Left lung (tissue), 14 donors: Measurements from ENCODE around the gene OR52B4. TPM values are rescaled to one million over a fixed set of nuclear protein-coding genes. Genes with fewer than 3 reads are reported as not detected.
"Not testable (repeated sequence)": the region's sequence is repeated elsewhere in the genome, so short reads cannot be mapped to it uniquely, and the experiment has no call there.

Experiments
- ATAC-seq: fragments of 200-7000 bp; cut with Tn5 transposase; one replicate; pipeline ENCODE4 v1.9.1; 2020; ENCODE audit warnings: moderate library complexity
- DNase-seq, 4 donors: peaks; one replicate each; pipeline ENCODE4 v3.0.0-alpha.2; 2013 to 2020
- H3K27ac ChIP-seq, 2 donors: fragments of 200-600 bp; sonication (generic) in 1 of 2; one replicate each; pipeline versions ENCODE4 v1.5.0 to v1.8.0; 2020 to 2021
- H3K27me3 ChIP-seq, 2 donors: fragments of 200-600 bp; sonication (generic) in 1 of 2; one replicate each; pipeline versions ENCODE4 v1.5.0 to v1.8.0; 2020 to 2021
- H3K36me3 ChIP-seq, 2 donors: fragments of 200-600 bp; sonication (generic) in 1 of 2; one replicate each; pipeline versions ENCODE4 v1.5.0 to v1.8.0; 2020 to 2021
- H3K4me1 ChIP-seq, 2 donors: fragments of 200-600 bp; one replicate each; pipeline ENCODE4 v1.8.0; 2021
- H3K4me3 ChIP-seq, 2 donors: fragments of 200-600 bp; sonication (generic) in 1 of 2; one replicate each; pipeline versions ENCODE4 v1.5.0 to v1.8.0; 2020 to 2021; ENCODE audit warnings: mild to moderate bottlenecking in 1 of 2
- H3K9me3 ChIP-seq, 2 donors: fragments of 200-600 bp; sonication (generic) in 1 of 2; one replicate each; pipeline versions ENCODE4 v1.5.0 to v1.8.0; 2020 to 2021
- CTCF ChIP-seq, 2 donors: fragments of 200-600 bp; sonication (generic) in 1 of 2; IDR thresholded peaks; one replicate each; pipeline versions ENCODE4 v1.5.0 to v1.8.0; 2021; ENCODE audit warnings: antibody characterized with exemption in 2 of 2
- intact Hi-C, 2 donors: fragments of 100-400 bp; cut with DNase I; formaldehyde crosslinking; loops; one replicate each; pipeline versions ENCODE4 v1.11.2 to v1.14.2; 2022
- long read RNA-seq, 12 donors: library from polyadenylated mRNA in 2 of 12; unstranded in 2 of 12; transcript quantifications; one replicate each; pipeline ENCODE4 v2.0.0 and lab custom pipeline, GENCODE V29; 2019 to 2026
- polyA plus RNA-seq, 6 donors: library from polyadenylated mRNA; unstranded; fragments of 120-200 nt; gene quantifications; one replicate each; pipeline ENCODE4 v1.2.1, GENCODE V29; 2013; ENCODE audit not compliant: insufficient read length in 6 of 6
- total RNA-seq, 2 donors: library from RNA; stranded (reverse); fragmentation: NEBNext Ultra II Directional; extraction: Animal tissue kit (Norgen Biotek cat#: 25700); gene quantifications; one replicate each; pipeline ENCODE4 v1.2.1, GENCODE V29; 2021
- donor health status: DM: no; HTN: yes; CAD: no.
- donor health status: DM: no; HTN: no; CAD: no.

OR52B4 gene
- total RNA-seq (not detected), polyA plus RNA-seq (not detected)
- long read RNA-seq, donor 1, result 0 reads
- long read RNA-seq, donor 2, result 0 reads
- long read RNA-seq, donor 3, result 0 reads
- long read RNA-seq, donor 4, result 0 reads
- long read RNA-seq, donor 5, result 0 reads
- long read RNA-seq, donor 6, result 0 reads
- long read RNA-seq, donor 7, result 0 reads
- long read RNA-seq, donor 8, result 0 reads
- long read RNA-seq, donor 9, result 0 reads
- long read RNA-seq, donor 10, result 0 reads
- long read RNA-seq, donor 11, result 0 reads
- long read RNA-seq, donor 12, result 0 reads

GRCh38 chr11:4368286-4368685 lies at the start of gene OR52B4:
OR52B4 (minus strand) TSS chr11:4368386; CDS start chr11:4368295, 91 bp downstream.
- no peaks in the 10 kb centered on the region for H3K9me3 ChIP-seq
- no peak within 1 kb of the TSS for H3K4me3 ChIP-seq
- DNase-seq (no peak), ATAC-seq (no peak)
- no peaks in the 10 kb centered on the region for H3K36me3 ChIP-seq
- no peak within 1 kb of the TSS for H3K27ac ChIP-seq
- H3K27me3 ChIP-seq, result no peaks in the 10 kb centered on the region
- intact Hi-C loops, result no loop called here
- H3K4me1 ChIP-seq, result no peaks in the 10 kb centered on the region
- no peak for TF ChIP-seq CTCF (IDR thresholded peaks at IDR 0.05)

- DNase-seq, result no peak
These were observed 48.6 kb upstream of the OR52B4 start for GRCh38 chr11:4416816-4417215.

GRCh38 chr11:4416306-4416705 lies 48.1 kb upstream of the OR52B4 start:
- intact Hi-C loops, result no loop called here
- no peaks in the 10 kb centered on the region for H3K27me3 ChIP-seq
- no peak for ATAC-seq
- no peaks in the 10 kb centered on the region for H3K36me3 ChIP-seq
- no peaks in the 10 kb centered on the region for H3K4me1 ChIP-seq
- H3K4me3 ChIP-seq, result no peak overlapping the region
- no peak overlapping the region for H3K27ac ChIP-seq
- DNase-seq, result no peak
- no peak for TF ChIP-seq CTCF (IDR thresholded peaks at IDR 0.05)
- no peaks in the 10 kb centered on the region for H3K9me3 ChIP-seq

More at GRCh38 chr11:4416816-4417215, 48.6 kb upstream of the OR52B4 start:
- Histone ChIP-seq H3K4me3 (no peak overlapping the region), H3K9me3 (no peaks in the 10 kb centered on the region), H3K27me3 (no peaks in the 10 kb centered on the region), H3K36me3 (no peaks in the 10 kb centered on the region), H3K27ac (no peak overlapping the region), H3K4me1 (no peaks in the 10 kb centered on the region)
- ATAC-seq, result no peak
- TF ChIP-seq CTCF (IDR thresholded peaks at IDR 0.05), result no peak
- intact Hi-C loops, result no loop called here

- H3K9me3 ChIP-seq, H3K4me1 ChIP-seq, ATAC-seq, intact Hi-C loops, H3K36me3 ChIP-seq, H3K27ac ChIP-seq, DNase-seq, H3K27me3 ChIP-seq, H3K4me3 ChIP-seq: not testable (repeated sequence)
These were observed 38.0 kb upstream of the OR52B4 start for GRCh38 chr11:4406206-4406605.

- DNase-seq, result no peak
- peak; percentile 29 for ATAC-seq
These were observed 25.7 kb upstream of the OR52B4 start for GRCh38 chr11:4393858-4394223.

More at GRCh38 chr11:4393858-4394223, 25.7 kb upstream of the OR52B4 start:
- no peaks in the 10 kb centered on the region for H3K27me3 ChIP-seq
- H3K9me3 ChIP-seq, result peaks cover 0 to 8% of the 10 kb centered on the region in 2 donors
- TF ChIP-seq CTCF (IDR thresholded peaks at IDR 0.05), result no peak
- H3K27ac ChIP-seq, result peak overlapping the region in 1 of 2 donors; percentile 92
- peaks cover 0 to 27% of the 10 kb centered on the region in 2 donors for H3K4me1 ChIP-seq
- H3K4me3 ChIP-seq, result peak overlapping the region; percentile 67 to 98
- H3K36me3 ChIP-seq, result peaks cover 0 to 18% of the 10 kb centered on the region in 2 donors
- intact Hi-C loops, result no loop called here
